ENCODE measurements around the gene PLA2G5.

Gene PLA2G5

DNA sequence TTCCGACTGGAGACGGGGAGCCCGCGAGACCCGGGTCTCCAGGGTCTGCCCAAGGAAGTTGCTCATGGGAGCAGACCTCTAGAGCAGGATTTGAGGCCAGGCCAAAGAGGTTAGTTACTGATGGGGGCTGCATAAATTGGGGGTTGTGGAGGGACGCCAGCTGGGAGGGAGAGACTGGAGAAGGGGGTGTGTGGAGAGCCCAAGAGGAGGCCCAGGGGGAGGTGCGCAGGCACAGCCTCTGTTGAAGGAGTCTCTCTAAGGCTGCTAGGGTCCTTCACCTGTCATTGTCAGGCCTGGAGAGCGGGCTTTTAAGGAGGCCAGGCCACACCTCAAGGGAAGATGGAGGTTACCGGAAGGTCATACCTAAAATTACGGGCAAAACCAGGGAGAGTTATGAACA lies 363 bp downstream of the PLA2G5 start:
- no peak for DNase-seq

GRCh38 chr1:20071416-20071815 lies 1.4 kb downstream of the PLA2G5 start:
- no peak for DNase-seq

- DNase-seq, result no peak
Observed at GRCh38 chr1:20072771-20073170, 2.8 kb downstream of the PLA2G5 start.

GRCh38 chr1:20073256-20073655 lies 3.3 kb downstream of the PLA2G5 start:
- no peak for DNase-seq

- no peak for DNase-seq
Observed at GRCh38 chr1:20074055-20074724, 4.2 kb downstream of the PLA2G5 start.

GRCh38 chr1:20074725-20075171 lies 4.8 kb downstream of the PLA2G5 start:
- no peak for DNase-seq

- no peak for DNase-seq
Observed at GRCh38 chr1:20075345-20075744, 5.4 kb downstream of the PLA2G5 start.

GRCh38 chr1:20076223-20076622 lies 6.2 kb downstream of the PLA2G5 start:
- no peak for DNase-seq

- DNase-seq, result no peak
Observed at GRCh38 chr1:20076710-20077461, 6.9 kb downstream of the PLA2G5 start.

DNA sequence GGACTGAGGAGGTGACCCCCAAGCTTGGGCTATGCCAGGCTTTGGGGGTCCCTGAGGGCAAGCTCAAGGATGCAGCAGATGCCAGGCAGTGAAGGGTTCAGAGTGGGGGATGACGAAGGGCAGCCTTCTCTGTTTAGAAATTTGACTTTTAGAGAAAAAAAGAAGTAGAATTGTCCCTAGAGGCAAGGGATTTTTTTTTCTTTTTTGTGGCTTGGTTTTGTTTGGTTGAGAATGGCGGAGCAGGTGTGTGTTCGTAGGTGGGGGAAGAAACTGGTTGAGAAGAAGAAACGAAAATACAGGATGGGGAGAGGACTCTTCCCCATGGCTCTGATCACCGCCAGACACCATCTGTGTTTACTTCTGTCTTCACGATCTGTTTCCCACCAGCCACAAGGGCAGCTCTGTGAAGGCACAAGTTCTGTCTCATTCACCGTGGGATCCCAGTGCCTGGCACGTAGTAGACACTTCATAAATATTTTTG lies 8.2 kb downstream of the PLA2G5 start:
- no peak for DNase-seq

DNA sequence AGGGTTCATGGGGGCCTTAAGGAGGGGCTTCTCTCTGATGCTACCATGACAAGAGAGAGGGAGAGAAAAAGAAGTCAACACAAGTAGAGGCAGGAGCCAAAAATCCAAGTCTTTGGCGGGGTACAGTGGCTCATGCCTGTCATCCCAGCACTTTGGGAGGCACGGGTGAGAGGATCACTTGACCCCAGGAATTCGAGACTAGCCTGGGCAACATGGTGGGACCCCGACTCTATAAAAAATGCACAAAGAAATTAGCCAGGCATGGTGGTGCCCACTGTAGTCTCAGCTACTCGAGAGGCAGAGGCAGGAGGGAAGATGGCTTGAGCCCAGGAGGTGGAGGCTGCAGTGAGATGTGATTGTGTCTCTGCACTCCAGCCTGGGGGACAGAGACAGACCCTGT lies 8.7 kb downstream of the PLA2G5 start:
- no peak for DNase-seq

DNA sequence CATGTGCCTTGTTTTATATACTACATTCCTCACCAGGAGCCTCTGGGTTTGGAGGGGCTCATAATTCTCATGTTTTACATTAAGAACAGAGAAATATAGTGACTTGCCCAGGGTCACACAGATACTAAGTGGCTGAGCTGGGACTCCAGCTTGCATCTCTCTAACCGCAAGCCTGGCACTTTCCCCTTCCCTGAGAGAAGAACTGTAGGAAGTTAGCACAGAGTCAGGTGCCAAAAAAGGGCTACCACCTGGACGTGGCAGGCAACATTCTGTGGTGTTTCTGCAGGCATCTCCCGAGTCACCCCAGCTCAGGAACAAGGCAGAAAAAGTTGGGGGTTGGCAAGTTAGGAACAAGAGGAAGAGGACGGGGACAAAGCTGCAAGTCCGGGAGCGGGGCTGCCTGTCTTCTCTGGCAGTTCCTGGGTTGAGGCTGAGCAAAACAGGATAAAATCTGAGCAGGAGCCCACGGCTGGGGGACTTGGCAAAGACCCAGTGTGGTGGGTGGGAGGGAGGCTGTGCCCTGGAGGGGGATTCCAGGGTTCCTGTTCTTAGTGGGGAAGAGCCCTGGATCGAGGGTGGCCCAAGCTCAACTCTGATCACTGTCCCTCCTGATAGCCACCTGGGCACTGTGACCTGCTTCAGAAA lies 9.8 kb downstream of the PLA2G5 start:
- no peak for DNase-seq

- no peak for DNase-seq
Observed at GRCh38 chr1:20080441-20081352, 10.7 kb downstream of the PLA2G5 start.

GRCh38 chr1:20081353-20081810 lies 11.4 kb downstream of the PLA2G5 start:
- DNase-seq, result no peak

DNA sequence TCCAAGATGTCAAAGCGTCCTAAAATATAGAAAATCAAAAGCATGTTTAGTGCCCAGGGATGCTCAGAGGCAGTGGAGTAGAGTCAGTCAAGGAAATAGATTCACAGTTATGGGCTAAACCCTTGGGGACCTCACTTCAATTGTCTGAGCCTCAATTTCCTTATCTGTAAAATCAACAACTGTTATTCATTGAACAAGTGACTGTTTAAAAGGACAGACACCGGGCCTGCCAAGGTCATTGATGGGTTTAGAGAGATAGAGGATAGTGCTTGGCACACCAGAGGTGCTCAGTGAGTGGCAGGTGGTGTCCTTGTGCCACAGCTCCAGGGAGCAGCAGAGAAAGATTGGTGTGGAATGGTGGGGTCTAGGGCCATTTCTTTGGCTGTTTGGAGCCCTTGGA lies 12.8 kb downstream of the PLA2G5 start:
- no peak for DNase-seq

- DNase-seq, result no peak
Observed at GRCh38 chr1:20083178-20083944, 13.4 kb downstream of the PLA2G5 start.

DNA sequence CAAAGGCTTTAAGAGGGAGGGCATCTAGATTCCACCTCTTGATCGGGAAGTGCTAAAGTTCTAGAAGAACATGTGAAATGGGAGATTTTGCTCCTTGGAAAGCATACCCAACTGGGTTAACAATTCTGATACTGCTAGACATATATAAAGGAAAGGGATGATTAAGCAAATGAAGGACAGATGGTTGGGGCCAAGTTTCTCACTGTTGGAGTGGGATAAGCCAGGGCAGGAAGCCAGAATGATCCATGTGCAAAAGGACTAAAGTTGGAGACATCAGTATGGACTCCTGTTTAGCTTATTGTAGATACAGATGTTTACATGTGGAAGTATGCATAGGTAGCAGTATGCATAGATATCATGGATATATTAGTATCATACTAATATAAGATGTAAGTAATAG lies 16.8 kb downstream of the PLA2G5 start:
- DNase-seq, result no peak

- no peak for DNase-seq
Observed at GRCh38 chr1:20087668-20088067, 17.7 kb downstream of the PLA2G5 start.

DNA sequence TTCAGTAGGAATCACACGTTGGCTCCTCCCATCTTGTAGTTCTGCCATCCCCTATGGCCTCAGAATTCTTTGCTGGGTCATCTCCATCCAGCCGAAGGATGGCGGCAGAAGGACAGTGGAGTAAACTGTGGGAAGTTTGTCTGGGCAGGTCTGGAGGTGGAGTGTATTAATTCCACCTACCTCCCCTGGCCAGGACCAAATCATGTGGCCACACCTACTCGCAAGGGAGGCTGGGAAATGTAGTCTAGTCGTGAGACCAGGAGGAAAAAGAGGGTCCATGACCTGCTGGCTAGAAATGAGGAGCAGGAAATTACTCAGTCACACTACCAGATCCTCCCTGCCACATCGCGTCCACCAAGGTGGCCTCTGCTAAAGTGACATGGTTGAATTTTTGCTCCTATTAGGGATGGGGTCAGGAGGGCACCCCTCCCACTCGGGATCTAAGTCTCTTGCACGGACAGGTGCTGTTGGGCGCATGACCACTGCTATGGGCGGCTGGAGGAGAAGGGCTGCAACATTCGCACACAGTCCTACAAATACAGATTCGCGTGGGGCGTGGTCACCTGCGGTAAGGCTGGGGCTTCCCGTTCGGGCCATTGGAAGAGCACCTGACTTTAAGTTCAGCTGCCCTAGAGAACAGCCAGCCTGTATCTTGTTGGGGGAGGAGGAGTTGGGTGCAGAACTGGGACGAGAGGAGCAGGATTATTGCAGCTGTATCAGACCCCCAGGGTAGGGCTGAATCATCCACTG lies 19.5 kb downstream of the PLA2G5 start:
- DNase-seq, result no peak

DNA sequence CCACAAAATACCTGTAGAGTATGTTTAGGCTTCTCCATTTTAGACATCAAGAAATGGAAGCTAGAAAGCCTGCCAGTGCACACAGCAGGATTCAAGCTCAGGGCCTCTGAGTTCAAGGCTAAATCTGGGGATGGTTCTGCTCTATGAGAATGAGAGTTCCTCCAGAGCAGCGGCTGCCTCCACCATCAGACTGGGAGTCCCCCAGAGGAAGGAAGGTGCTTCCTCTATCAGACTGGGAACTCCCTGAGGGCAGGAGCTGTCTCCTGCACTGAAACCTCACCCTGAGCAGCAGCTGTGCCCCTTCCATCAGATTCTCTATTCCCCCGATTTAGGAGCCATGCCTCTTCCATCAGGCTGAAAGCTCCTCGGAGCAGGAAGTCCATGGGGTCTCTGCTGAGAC lies 20.1 kb downstream of the PLA2G5 start:
- DNase-seq, result no peak

DNA sequence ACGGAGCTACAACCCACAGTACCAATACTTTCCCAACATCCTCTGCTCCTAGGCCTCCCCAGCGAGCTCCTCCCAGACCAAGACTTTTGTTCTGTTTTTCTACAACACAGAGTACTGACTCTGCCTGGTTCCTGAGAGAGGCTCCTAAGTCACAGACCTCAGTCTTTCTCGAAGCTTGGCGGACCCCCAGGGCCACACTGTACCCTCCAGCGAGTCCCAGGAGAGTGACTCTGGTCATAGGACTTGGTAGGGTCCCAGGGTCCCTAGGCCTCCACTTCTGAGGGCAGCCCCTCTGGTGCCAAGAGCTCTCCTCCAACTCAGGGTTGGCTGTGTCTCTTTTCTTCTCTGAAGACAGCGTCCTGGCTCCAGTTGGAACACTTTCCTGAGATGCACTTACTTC lies 20.6 kb downstream of the PLA2G5 start:
- no peak for DNase-seq

Measured in NCI-H1048 (cell line).